Activated naive CD4-positive, alpha-beta T cell treated with anti-CD3 and anti-CD28 coated beads, Interleukin-2, amount 10 ng/mL, durations not matched to agents 7 days and 5 days (primary cell): ENCODE data around the gene GPR146.

Experiments
- CTCF ChIA-PET: fragments of 350-600 bp; sonication (Branson Sonifier 250); formaldehyde crosslinking; loops from one replicate; lab custom pipeline; 2021; ENCODE audit warnings: antibody characterized with exemption; lab: Charles Lee
- DNase-seq: peaks from one replicate; pipeline ENCODE4 v3.0.0-alpha.2; 2020
- H3K27ac Mint-ChIP-seq: one replicate; pipeline ENCODE4 v1.8.0; 2021; ENCODE audit warnings: mild to moderate bottlenecking, moderate library complexity, mixed read lengths
- H3K27me3 Mint-ChIP-seq: one replicate; pipeline ENCODE4 v1.8.0; 2021; ENCODE audit warnings: mild to moderate bottlenecking, mixed read lengths
- H3K36me3 Mint-ChIP-seq: one replicate; pipeline ENCODE4 v1.8.0; 2021; ENCODE audit warnings: mixed read lengths
- H3K4me1 Mint-ChIP-seq: one replicate; pipeline ENCODE4 v1.8.0; 2021; ENCODE audit warnings: mixed read lengths
- H3K4me3 Mint-ChIP-seq: one replicate; pipeline ENCODE4 v1.8.0; 2021; ENCODE audit warnings: mild to moderate bottlenecking, moderate library complexity, mixed read lengths
- H3K9me3 Mint-ChIP-seq: one replicate; pipeline ENCODE4 v1.8.0; 2021; ENCODE audit warnings: mixed read lengths

GPR146 gene

DNA sequence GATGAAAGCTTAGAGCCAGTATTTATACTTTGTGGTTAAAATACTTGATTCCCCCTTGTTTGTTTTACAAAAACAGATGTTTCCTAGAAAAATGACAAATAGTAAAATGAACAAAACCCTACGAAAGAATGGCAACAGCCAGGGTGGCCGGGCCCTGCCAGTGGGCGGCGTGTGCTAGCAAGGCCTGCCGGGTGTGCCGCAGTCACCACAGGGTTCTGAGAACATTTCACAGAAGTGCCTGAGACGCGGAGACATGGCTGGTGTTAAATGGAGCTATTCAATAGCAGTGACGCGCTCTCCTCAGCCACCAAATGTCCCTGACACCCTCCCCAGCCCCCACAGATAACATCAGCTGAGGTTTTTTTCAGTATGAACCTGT lies 14.5 kb downstream of the GPR146 start:
- peaks cover 21% of the 10 kb centered on the region for H3K27me3 Mint-ChIP-seq
- no peaks in the 10 kb centered on the region for H3K9me3 Mint-ChIP-seq
- no peak overlapping the region for H3K4me3 Mint-ChIP-seq
- peaks cover 4% of the 10 kb centered on the region for H3K36me3 Mint-ChIP-seq
- DNase-seq: no peak
- peaks cover 39% of the 10 kb centered on the region for H3K4me1 Mint-ChIP-seq
- CTCF ChIA-PET: interaction anchor here (1.0 to 3.2 kb wide), 3 partner anchors 9 to 66 kb away, joined by 3 to 18 read pairs (median 6); partner anchors contain the start of gene GPR146
- peak overlapping the region; percentile 58 for H3K27ac Mint-ChIP-seq

DNA sequence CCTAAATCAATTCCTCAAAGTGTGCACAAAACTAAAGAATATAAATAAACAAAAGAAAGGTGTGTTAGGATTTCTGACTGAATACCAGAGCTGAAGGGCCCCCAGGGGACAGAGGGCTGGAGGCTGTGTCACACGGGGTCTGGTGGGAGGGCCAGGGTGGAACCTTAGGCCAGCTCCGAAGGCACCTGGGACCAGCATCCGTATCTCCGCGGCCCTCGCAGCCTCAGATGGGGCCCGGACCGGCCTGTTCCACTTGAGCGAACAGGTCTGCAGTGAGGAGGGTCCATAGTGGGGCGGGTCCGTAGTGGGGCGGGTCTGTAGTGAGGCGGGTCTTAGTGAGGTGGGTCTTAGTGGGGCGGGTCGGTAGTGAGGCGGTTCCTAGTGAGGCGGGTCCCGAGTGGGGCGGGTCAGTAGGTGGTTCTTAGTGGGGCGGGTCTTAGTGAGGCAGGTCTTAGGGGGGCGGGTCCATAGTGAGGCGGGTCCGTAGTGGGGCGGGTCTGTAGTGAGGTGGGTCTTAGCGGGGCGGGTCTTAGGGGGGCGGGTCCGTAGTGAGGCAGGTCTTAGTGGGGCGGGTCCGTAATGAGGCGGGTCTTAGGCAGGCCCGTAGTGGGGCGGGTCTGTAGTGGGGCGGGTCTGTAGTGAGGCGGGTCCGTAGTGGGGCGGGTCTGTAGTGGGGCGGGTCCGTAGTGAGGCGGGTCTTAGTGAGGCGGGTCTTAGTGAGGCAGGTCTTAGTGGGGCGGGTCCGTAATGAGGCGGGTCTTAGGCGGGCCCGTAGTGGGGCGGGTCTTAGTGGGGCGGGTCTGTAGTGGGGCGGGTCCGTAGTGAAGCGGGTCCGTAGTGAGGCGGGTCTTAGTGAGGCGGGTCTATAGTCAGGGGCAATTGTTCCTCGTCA lies 15.1 kb downstream of the GPR146 start:
- Mint-ChIP-seq H3K27ac (peak overlapping the region; percentile 58), H3K9me3 (no peaks in the 10 kb centered on the region), H3K4me1 (peaks cover 33% of the 10 kb centered on the region), H3K4me3 (no peak overlapping the region), H3K36me3 (peaks cover 2% of the 10 kb centered on the region), H3K27me3 (peaks cover 25% of the 10 kb centered on the region)
- no peak for DNase-seq
- CTCF ChIA-PET: interaction anchor here (1.2 to 3.2 kb wide), 2 partner anchors 15 to 66 kb away, joined by 6 to 18 read pairs; partner anchors contain the start of gene GPR146

DNA sequence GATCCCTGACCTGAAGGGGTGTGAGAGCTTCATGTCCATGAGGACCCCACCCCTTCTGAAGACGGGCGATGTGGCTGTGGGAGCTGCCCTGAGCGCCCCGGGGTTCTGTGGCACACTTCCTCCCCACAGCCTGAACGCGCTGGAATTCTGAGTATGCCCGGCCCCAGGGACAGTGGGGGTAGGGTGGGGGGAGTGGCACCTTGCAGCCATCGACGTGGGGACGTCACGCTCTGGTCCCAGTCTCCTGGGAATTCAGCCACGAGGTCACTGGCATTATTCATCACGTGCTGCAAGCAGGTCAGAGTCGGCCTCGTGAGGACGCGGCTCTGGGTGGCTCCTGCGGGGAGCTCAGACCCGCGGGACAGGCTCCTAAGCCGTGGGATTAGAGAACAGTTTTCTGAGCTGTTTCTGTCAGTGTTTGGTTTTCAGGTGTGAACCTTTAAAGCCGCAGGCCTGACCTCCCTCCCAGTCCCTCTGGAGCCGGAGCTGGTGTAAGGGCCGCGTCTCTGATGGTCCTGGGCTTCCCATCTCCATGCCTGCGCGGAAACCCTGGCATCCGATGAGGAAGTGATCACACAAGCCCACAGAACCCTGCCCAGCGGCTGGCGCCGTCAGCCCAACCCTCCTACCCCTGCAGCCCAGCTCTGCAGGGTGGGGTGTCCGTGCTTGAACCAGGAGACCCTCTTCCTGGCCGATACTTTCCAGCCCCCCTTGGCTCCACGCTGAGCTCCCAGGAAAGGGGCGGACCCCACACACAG lies 16.1 kb downstream of the GPR146 start:
- Mint-ChIP-seq H3K4me3 (no peak overlapping the region), H3K4me1 (peaks cover 26% of the 10 kb centered on the region), H3K9me3 (no peaks in the 10 kb centered on the region), H3K36me3 (no peaks in the 10 kb centered on the region), H3K27me3 (peaks cover 27% of the 10 kb centered on the region), H3K27ac (no peak overlapping the region)
- CTCF ChIA-PET: interaction anchor here (1.1 to 3.2 kb wide), 2 partner anchors 16 to 67 kb away, joined by 3 to 18 read pairs; partner anchors contain the start of gene GPR146
- DNase-seq: no peak

DNA sequence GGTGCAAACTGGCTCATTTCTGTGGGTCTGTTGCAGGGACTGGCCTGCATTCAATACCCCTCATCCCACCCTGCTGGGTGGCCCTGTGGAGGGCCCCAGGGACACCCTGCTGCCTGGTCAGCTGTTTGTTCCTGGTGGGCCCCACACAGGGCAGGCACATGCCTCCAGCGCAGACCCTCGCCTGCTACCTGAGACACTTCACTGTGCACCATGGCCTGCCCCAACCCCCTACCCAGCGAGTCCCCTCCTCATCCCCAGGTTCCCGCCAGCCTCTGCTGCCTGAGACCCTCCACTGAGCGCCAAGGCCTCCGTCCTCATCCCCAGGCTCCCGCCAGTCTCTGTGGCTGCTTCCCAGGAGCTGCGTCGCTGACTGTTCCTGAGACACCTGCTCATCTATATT lies 16.8 kb downstream of the GPR146 start:
- H3K27me3 Mint-ChIP-seq: peaks cover 31% of the 10 kb centered on the region
- no peak for DNase-seq
- CTCF ChIA-PET: interaction anchor here (0.6 to 3.2 kb wide), 3 partner anchors 16 to 68 kb away, joined by 3 to 18 read pairs (median 3); partner anchors contain the start of gene GPR146
- H3K9me3 Mint-ChIP-seq: no peaks in the 10 kb centered on the region
- H3K27ac Mint-ChIP-seq: no peak overlapping the region
- no peaks in the 10 kb centered on the region for H3K36me3 Mint-ChIP-seq
- peaks cover 23% of the 10 kb centered on the region for H3K4me1 Mint-ChIP-seq
- no peak overlapping the region for H3K4me3 Mint-ChIP-seq

DNA sequence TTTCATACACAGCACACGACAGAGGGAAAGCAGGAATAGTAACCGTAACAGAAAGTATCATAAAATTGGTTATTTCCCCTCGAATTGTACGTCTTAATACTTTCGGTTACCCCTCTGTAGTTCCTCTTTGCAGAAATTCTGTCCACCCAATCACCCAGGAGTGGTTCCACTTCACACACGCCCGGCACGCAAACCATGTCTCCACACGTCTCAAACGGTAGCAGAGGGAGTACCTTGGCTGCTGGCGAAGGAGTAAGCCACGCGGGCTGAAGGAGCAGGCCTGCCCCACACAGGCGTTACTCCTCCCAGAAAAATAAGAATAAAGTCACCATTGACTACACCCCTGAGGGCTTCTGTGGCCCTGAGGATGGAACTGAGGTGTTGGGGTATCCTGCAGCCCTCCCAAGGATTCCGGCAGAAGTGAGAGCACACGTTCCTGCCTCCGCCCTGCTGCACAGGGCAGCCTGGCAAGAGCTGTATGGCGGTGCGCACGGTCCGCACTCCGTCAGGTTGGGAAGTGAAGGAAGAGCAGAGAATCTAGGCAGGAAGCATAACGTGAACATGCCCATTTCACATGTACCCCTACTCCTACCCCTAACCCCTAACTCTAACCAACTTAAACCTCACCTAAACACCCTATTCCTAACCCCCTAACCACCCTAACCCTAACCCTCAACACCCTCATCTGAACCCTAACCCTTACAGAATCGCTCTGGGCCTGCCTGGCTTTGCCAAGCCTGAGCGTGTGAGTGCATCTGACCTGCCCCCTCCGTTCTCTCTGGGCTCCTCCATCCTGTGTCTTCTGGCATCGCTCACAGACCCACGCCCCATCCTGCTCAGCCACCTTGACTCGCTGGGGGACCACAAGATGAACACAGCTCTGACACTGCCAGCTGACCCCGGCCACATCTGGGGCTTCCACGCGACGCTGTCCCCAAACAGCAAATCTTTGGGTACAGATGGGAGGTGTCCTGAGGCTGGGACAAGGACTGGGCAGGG lies 18.2 kb downstream of the GPR146 start:
- DNase-seq: no peak
- Mint-ChIP-seq H3K27me3 (peaks cover 31% of the 10 kb centered on the region), H3K4me3 (no peak overlapping the region), H3K27ac (no peak overlapping the region), H3K4me1 (peaks cover 19% of the 10 kb centered on the region), H3K9me3 (no peaks in the 10 kb centered on the region), H3K36me3 (no peaks in the 10 kb centered on the region)
- CTCF ChIA-PET: interaction anchor here (5.9 kb wide), 1 partner anchor 68 kb away, joined by 247 read pairs; no protein-coding TSS in a partner anchor

GRCh38 chr7:1063361-1063760 lies 19.0 kb downstream of the GPR146 start:
- DNase-seq: no peak
- CTCF ChIA-PET: interaction anchor here (5.9 kb wide), 1 partner anchor 68 kb away, joined by 247 read pairs; no protein-coding TSS in a partner anchor
- Mint-ChIP-seq H3K4me1 (peaks cover 19% of the 10 kb centered on the region), H3K4me3 (no peak overlapping the region), H3K36me3 (no peaks in the 10 kb centered on the region), H3K27ac (no peak overlapping the region), H3K9me3 (no peaks in the 10 kb centered on the region), H3K27me3 (peaks cover 31% of the 10 kb centered on the region)

DNA sequence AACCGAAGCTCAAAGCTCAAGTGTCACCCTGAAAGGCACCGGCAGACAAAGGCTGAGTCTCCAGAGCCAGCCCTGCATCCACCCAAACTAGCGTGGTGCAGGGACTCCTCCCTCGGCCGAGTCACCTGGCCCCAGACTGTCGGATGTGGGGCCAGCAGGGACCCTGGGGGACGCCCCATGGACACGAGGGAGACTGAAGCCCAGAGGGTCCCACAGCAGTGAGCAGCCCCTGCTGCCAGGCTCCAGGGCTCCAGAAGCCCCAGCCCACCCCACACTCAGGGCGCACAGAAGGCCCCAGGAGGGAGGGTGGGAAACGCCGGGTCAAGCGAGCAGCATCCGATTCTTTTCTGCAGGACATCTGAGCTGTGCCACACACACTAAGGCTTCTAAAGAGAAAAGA lies 20.2 kb downstream of the GPR146 start:
- DNase-seq: no peak
- no peak overlapping the region for H3K27ac Mint-ChIP-seq
- CTCF ChIA-PET: interaction anchor here (0.8 to 5.9 kb wide), 9 partner anchors 9 to 112 kb away, joined by 3 to 247 read pairs (median 8); partner anchors contain the start of gene GPR146
- H3K27me3 Mint-ChIP-seq: peaks cover 31% of the 10 kb centered on the region
- H3K4me3 Mint-ChIP-seq: no peak overlapping the region
- H3K4me1 Mint-ChIP-seq: peaks cover 9% of the 10 kb centered on the region
- no peaks in the 10 kb centered on the region for H3K36me3 Mint-ChIP-seq
- no peaks in the 10 kb centered on the region for H3K9me3 Mint-ChIP-seq

DNA sequence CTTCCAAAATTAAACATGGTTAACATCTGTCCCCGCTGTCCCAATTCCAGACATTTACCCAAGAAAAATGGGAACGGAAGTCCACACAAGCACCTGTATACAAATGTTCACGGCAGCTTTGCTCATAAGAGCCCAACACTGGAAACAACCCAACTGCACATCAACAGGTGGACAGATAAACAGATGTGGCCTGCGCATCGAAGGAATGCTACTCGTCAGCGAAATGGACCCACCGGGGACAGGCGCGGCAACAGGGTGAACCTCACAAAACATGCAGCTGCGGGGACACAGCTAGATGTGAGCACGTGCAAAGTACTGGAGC lies 20.9 kb downstream of the GPR146 start:
- Mint-ChIP-seq H3K4me3 (no peak overlapping the region), H3K4me1 (peaks cover 7% of the 10 kb centered on the region), H3K27me3 (peaks cover 29% of the 10 kb centered on the region), H3K36me3 (no peaks in the 10 kb centered on the region), H3K9me3 (no peaks in the 10 kb centered on the region), H3K27ac (no peak overlapping the region)
- CTCF ChIA-PET: interaction anchor here (0.7 to 5.9 kb wide), 24 partner anchors 10 to 158 kb away, joined by 3 to 247 read pairs (median 5); partner anchors contain the start of gene GPR146
- DNase-seq: no peak

DNA sequence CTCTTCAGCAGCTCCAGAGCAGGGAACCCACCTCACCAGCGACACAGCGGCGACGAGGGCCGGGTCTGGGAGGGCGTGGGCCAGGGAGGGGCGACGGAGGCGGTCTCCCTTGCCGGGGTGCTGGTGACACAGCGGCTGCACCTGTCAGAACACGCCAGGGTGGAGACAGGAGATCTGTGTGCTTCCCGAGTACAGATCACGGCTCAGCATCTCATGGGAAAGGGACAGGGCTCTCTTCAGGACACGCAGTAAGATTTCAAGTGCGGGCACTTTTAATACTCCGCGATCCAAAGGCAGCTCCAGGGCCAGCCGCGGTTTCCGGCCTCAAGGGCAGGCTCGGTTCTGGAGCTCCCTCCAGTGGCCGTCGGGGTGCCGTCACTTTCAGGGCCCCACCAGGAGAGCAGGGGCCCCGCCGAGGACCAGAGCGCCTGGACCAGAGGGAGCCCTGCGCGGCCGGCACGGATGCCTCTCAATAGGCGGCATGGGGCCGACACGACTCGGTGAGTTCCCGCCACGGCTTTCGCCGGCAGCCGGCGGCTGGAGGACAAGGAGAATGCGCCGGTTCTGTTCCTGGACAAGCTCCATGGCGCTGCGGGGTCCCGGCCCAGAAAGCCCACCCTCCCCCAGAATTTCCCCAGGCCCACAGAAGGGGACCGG lies 21.4 kb downstream of the GPR146 start:
- Mint-ChIP-seq H3K4me1 (peaks cover 7% of the 10 kb centered on the region), H3K27ac (no peak overlapping the region), H3K9me3 (peaks cover 4% of the 10 kb centered on the region), H3K4me3 (peak overlapping the region; percentile 28), H3K27me3 (peaks cover 24% of the 10 kb centered on the region), H3K36me3 (no peaks in the 10 kb centered on the region)
- DNase-seq: peak; percentile 91
- CTCF ChIA-PET: interaction anchor here (0.5 to 5.9 kb wide), 25 partner anchors 10 to 275 kb away, joined by 3 to 247 read pairs (median 5); partner anchors contain the start of gene GPR146

GRCh38 chr7:1066242-1066588 lies 21.9 kb downstream of the GPR146 start:
- Mint-ChIP-seq H3K9me3 (peaks cover 8% of the 10 kb centered on the region), H3K4me3 (no peak overlapping the region), H3K27me3 (peaks cover 20% of the 10 kb centered on the region), H3K27ac (no peak overlapping the region), H3K4me1 (peaks cover 7% of the 10 kb centered on the region), H3K36me3 (no peaks in the 10 kb centered on the region)
- CTCF ChIA-PET: interaction anchor here (0.5 to 5.9 kb wide), 16 partner anchors 11 to 276 kb away, joined by 3 to 247 read pairs (median 6); partner anchors contain the start of gene GPR146
- DNase-seq: no peak

DNA sequence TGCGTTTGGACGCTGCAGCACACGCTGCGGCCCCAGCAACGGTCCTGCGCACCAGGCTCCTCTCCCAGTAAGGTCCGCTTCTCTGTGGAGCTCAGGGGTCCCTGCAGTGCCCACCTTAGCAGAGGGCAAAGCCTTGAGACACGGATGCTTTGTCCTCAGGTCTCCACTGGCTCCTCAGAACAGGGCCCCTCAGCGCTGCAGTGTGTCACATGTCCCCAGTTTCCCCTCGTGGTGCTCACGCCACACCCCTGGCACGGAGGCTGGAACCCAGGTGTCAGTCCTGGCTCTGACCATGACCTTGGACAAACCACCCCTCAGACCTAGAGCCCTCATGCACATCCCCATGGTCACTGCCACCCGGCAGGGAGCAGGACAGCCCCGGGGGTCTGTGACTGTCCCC lies 23.7 kb downstream of the GPR146 start:
- H3K36me3 Mint-ChIP-seq: no peaks in the 10 kb centered on the region
- no peak overlapping the region for H3K27ac Mint-ChIP-seq
- H3K4me1 Mint-ChIP-seq: peaks cover 7% of the 10 kb centered on the region
- CTCF ChIA-PET: interaction anchor here (1.6 to 2.0 kb wide), 2 partner anchors 73 to 75 kb away, joined by 7 to 13 read pairs; no protein-coding TSS in a partner anchor
- peaks cover 8% of the 10 kb centered on the region for H3K9me3 Mint-ChIP-seq
- DNase-seq: no peak
- H3K4me3 Mint-ChIP-seq: no peak overlapping the region
- H3K27me3 Mint-ChIP-seq: peaks cover 10% of the 10 kb centered on the region

- Mint-ChIP-seq H3K9me3 (peaks cover 8% of the 10 kb centered on the region), H3K27me3 (peaks cover 10% of the 10 kb centered on the region), H3K36me3 (no peaks in the 10 kb centered on the region), H3K4me3 (no peak overlapping the region), H3K4me1 (peaks cover 7% of the 10 kb centered on the region), H3K27ac (no peak overlapping the region)
- no peak for DNase-seq
- CTCF ChIA-PET: interaction anchor here (1.4 to 2.0 kb wide), 3 partner anchors 21 to 76 kb away, joined by 5 to 13 read pairs (median 7); no protein-coding TSS in a partner anchor
These were observed 24.3 kb downstream of the GPR146 start for GRCh38 chr7:1068619-1069018.
